GM19452 (cell line): ENCODE measurements around the gene KCNMA1.
"Not testable (repeated sequence)": the region's sequence is repeated elsewhere in the genome, so short reads cannot be mapped to it uniquely, and the experiment has no call there.

Source experiments
- ATAC-seq: cut with Tn5 transposase; IDR thresholded peaks from one replicate; pipeline ENCODE4 v1.9.1; 2021; ENCODE audit not compliant: unreplicated experiment

KCNMA1 gene

GRCh38 chr10:77355844-77356243 is 281.8 kb downstream of the KCNMA1 start:
- ATAC-seq = no peak

- no peak for ATAC-seq
Observed at GRCh38 chr10:77351386-77351785, 286.2 kb downstream of the KCNMA1 start.

GRCh38 chr10:77350711-77351119 is 286.9 kb downstream of the KCNMA1 start:
- ATAC-seq = no peak

- no peak for ATAC-seq
Observed at GRCh38 chr10:77350134-77350533, 287.5 kb downstream of the KCNMA1 start.

DNA sequence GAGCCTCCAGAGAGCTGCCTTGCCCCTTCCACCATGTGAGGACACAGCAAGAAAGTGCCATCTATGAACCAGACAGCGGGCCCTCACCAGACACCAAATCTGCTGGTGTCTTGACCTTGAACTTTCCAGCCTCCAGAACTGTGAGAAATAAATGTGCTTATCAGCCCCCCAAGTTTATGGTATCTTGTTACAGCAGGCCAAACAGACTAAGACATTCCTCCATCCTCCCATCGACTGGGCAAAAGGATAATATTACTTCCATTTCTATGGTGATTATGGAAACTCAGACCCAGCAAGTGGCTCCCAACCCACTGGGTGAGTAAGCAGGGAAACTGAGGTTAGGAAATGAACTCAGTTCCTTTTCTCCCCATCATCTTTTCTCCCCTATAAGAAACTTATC is 288.4 kb downstream of the KCNMA1 start:
- no peak for ATAC-seq

GRCh38 chr10:77348751-77349150 is 288.9 kb downstream of the KCNMA1 start:
- ATAC-seq = no peak

DNA sequence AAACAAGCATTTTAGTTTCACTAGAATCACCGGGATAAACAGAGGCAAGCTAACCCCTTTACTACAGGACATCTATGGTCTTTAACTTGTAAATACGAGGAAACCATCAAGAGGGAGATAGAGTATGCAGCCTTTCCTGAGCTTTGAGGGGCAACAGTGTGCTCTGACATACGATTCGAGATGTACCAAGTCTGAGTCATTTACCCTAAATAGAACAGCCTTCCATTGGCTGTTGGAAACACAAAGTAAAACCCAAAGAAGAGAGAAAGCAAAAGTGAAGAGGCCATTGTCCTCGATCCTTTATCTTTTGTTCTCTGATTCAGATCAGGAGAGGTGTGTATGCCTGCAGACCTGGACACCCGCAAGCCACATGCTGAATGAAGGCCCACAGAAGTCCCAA is 289.5 kb downstream of the KCNMA1 start:
- ATAC-seq = no peak

DNA sequence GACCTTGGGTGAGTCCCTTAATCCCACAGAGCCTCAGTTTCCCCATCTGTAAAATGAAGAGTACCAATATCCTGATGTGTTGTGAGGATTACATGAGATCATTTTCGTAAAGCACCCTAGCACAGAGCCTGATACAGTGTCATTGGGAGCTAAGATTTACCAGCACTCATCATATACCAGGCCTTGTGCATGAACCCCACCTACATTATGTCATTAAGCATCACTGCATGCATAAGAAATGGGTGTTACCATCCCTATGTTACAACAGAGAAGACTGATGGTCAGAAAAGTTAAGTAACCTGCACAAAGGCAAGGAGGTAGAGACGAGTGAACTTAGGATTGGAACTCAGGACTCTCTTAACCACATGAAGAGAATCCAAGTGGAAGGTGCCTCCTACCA is 290.6 kb downstream of the KCNMA1 start:
- no peak for ATAC-seq

DNA sequence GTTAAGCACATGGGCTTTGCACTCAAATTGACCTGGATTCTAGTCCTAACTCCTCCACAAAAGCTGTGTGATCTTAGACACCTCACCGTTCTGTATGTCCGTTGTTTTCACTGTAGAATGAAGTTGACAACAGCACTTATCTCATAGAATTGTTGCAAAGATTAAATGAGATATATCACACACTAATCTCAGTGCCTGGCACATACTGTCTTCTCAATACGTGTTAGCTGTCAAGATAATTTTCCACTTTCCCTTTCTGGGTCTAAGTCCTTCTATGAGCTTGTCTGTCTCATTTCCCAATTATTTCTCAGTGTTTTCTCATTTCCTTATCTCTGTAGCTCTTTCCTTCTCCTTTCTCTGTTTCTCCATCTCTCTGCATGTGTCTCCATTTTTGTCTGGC is 296.6 kb downstream of the KCNMA1 start:
- ATAC-seq = no peak

DNA sequence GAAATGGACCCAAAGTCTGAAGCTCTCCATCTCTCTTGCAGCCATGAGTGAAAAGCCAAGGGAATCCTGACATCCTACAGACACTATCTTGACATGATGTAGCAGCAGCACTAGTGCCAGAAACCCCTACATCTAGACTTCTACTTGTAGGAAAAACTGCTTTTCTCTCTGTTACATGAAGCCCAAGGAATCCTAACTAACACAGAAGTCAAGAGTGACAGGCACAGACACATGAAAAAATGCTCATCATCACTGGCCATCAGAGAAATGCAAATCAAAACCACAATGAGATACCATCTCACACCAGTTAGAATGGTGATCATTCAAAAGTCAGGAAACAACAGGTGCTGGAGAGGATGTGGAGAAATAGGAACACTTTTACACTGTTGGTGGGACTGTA is 297.7 kb downstream of the KCNMA1 start:
- ATAC-seq = not testable (repeated sequence)

GRCh38 chr10:77339166-77339565 is 298.4 kb downstream of the KCNMA1 start:
- no peak for ATAC-seq

DNA sequence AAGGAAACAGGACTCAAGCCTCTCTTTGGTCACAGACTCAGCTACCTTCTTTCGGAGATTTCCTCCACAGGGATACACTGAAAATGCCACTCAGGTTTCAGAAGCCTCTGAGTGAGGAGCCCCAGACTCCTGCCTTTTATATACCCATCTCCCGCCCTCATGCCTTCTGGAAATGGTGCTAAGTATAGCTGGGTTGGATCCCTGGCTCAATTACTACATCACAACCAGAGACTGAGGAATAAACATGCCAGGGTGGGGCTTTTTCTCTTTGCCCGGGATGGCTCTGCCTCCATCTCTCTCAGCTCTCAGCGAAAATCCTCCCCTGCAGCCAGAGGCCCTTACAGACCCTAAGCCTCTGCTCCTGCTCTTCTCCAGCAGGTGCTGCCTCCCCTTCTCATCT is 299.5 kb downstream of the KCNMA1 start:
- ATAC-seq = no peak

DNA sequence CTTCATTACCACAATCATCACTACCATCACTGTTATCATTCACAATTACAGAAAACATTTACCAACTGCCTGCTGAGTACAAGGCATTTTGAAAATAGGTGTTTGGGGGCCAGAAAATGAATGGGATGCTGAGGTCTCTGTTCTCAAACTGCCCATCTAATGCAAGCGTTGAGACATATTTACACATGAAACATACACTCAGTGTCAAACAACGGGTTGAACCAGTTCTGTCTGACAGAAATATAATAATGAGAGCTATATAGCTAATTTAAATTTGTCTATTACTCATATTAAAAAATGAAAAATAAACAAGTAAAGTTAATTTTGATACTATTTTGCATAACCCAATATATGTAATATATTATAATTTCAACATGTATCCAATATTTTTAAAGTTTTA is 303.1 kb downstream of the KCNMA1 start:
- no peak for ATAC-seq

DNA sequence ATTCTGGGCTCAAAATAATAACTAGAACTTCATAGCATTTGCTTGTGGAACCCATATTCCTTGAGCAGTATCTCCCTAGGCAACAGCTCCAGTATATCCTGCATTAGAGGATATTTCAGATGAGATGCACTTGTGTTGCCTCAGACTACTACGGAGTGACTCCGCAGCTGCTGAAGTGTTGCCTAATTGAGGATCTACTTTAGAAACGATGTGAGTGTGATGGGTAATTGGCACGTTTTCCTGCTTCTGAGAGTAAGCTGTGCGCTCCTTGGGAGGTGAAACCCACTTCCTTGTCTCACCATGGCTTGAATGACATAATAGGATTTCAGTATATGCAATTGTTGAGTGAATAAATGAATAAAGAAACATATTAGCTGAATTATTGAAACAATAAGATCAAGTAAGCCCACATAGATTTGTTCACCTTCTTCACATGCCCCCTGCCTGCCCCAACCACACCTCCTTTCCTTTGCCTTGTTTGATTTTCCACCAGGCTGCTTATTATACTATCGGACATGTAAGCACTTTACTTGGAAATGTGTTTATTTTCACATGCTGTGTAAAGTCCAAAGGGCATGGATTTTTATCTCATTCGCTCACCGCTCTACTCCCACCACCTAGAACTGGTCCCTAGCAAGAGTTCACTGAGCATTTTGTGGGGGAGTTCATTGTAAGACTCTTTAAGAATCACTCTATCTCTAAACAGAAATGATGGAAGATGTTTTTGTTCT is 303.8 kb downstream of the KCNMA1 start:
- no peak for ATAC-seq

GRCh38 chr10:77332256-77332655 is 305.4 kb downstream of the KCNMA1 start:
- no peak for ATAC-seq

GRCh38 chr10:77328272-77328816 is 309.3 kb downstream of the KCNMA1 start:
- ATAC-seq = no peak

DNA sequence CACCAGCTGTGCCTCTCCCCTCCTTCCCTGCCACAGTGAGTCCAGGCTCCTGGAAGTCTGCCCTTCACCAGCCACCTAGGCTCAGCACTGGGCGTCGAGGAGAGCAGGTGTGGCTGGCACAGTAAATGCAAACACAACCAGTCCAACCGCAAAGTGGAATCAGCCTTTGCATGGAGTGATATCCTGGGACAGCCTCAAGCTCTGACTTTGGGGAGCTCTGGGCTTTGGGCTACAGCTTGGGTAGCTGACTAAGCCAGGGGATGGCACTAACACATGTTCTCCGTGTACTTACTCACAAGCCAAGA is 312.4 kb downstream of the KCNMA1 start:
- ATAC-seq = no peak

DNA sequence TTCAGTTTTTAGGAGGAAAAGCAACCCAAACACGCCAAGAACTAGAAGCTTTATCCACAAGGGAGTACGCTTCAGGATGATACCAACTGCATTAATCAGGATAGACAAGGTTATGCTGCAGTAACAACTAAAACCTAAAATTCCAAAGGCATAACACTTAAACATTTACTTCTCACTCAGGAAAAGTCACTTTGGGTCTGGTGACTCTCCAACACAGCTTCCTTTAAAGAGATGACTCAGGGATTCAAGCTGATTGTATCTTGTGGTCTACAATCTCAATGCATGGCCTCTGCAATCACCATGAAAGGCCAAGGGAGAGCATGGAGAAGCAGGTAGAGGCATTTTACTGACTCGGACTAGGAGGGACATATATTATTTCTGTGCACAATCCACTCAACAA is 315.8 kb downstream of the KCNMA1 start:
- no peak for ATAC-seq

- ATAC-seq = no peak
Observed at GRCh38 chr10:77320971-77321471, 316.6 kb downstream of the KCNMA1 start.

DNA sequence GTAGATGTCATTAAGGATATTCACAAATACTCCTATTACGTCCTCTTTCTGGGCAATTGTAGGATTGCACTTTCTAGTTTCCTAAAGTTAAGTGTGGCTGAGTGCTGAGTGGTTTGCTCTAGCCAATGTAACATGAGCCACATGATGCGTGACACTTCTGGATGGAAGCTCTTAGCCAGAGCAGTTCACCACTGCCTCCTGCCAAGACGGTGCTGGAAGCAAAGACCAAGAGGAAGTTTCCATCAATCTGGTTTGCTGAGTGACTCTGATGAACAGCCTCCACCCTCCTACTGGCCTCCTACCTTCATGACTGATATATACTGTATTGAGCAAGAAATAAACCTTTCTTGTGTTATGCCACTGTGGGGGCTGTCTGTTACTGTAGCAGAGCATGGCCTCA is 318.1 kb downstream of the KCNMA1 start:
- ATAC-seq = no peak

GRCh38 chr10:77318739-77319138 is 318.9 kb downstream of the KCNMA1 start:
- no peak for ATAC-seq

DNA sequence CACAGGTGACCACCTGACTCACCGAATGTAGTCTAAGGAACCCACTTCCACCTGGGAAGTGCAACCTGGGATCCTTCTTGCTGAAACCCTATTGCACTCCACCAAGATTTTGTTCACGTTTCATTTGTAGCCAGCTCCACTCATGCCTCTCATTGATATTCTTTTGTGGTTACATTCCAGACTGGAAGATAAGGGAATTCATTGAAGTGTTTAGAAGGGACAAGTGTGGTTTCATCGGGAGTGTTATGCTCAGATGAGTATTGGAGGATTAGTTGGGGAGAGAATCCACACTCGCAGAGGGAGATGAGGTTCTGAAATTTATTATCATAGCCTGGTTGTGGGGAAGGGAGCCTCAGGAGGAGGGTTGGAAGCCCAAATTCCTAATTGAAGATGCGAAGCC is 320.4 kb downstream of the KCNMA1 start:
- ATAC-seq = no peak

DNA sequence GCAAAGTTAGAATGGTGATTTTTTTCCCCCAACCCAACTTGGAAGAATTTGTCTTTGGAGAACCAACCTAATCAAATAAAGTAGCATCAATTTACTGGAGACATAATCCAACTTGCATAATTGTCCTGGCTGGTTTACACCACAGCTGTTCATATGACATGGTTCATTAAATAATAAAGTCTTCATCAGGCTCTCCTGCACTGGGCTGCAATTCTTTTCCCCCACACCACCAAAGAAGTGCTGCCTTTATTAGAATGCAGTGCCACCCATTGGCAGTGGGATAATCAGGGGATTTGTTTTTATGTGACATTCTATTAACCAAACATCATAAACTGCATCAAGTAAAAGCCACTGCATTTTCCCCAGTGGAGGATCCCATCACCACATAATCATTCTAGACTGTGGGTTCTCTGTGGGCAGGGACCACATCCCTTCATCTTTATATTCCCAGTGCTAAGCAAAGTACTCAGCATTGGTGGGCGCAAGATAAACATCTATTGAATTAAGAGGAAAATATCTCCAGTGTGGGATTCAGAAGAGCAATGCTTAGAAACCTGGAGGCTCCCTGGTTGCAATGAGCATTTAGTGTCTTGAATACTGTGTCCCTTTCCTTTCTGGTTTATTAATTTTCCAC is 322.0 kb downstream of the KCNMA1 start:
- no peak for ATAC-seq
